ENCODE data around the gene SIRPD. TPM values are rescaled to one million over a fixed set of nuclear protein-coding genes. Genes with fewer than 3 reads are reported as not detected.

Gene SIRPD
- not detected in 5 replicates for total RNA-seq (2022; extraction: Qiagen RNA extraction)

DNA sequence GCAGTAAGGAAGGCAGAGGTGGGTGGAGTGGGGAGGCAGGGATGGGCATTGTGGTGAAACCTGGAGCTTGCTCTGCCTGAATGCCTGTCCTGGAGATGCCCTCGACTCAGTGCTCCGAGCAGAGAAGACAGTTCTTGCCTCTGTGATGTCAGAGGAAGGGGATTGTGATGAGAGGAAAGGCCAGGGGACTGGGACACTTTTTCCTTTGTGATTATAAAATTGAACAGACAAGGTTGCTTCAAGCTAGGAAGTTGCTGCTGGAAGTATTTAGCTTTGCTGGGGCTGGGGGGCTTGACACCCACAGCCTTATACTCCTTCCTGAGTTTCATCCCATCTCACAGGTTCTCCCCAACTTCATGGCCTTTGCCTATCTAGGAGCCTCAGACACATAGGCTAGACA lies at the start of gene SIRPD:
Gene SIRPD, minus strand, starts transcription at position 101 of the 400 bp plus-strand sequence. Its CDS starts 52 bp downstream, at position 49.

DNA sequence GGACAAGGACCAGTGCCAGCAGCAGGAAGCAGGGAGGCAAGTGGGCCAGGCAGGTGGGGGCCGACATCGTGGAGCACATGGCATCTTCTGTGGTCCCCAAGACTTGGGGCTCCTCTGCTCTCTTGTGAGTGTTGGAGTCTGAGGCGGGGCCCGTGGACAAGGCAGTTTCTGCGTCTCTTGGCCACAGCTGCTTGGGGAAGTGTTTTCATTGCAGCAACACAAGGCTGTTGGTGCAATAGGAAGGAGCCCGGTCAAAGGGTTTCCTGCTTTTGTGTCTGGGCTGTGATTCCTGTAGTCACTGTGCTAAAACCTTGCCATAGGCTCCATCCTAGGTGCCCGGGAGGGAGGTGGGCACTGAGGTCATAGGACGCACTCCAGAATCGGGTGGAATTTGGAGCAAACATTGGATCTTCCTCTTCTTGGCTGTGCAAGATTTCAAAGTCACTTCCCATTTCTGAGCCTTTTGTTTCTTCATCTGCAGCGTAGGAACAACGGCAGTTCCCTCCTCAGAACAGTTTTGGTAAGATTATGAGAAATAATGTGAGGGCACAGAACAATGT lies 66.1 kb downstream of the SIRPD start, which contains the start of gene SIRPB2:
Gene SIRPB2, minus strand, starts transcription at position 140 of the 560 bp plus-strand sequence. Its CDS starts 61 bp downstream, at position 79.

Other genes with a start within 250 kb of the SIRPD start
- gene SDCBP2, start 228.6 kb downstream of the SIRPD start, total RNA-seq (2022; extraction: Qiagen RNA extraction) = 0.95 to 1.4 TPM (median 1.3 TPM) in 5 replicates
- 517 to 531 TPM (median 521 TPM) in 5 replicates for gene FKBP1A, start 164.7 kb downstream of the SIRPD start, total RNA-seq (2022; extraction: Qiagen RNA extraction)
- 111 to 145 TPM (median 117 TPM) in 5 replicates for gene NSFL1C, start 90.9 kb downstream of the SIRPD start, total RNA-seq (2022; extraction: Qiagen RNA extraction)
- 0.06 TPM in 2 of 5 replicates, not detected in the others for gene SIRPB2, start 66.3 kb downstream of the SIRPD start, total RNA-seq (2022; extraction: Qiagen RNA extraction)
- 0.48 to 0.66 TPM (median 0.52 TPM) in 5 replicates for gene SIRPB1, start 62.3 kb upstream of the SIRPD start, total RNA-seq (2022; extraction: Qiagen RNA extraction)
- not detected in 5 replicates for gene SIRPG, start 100.1 kb upstream of the SIRPD start, total RNA-seq (2022; extraction: Qiagen RNA extraction)